ENCODE data around the gene MGAT5.

- TF ChIP-seq CTCF (IDR thresholded peaks at IDR 0.05; ENCODE audit: low read depth, low read length) (no peak), POLR2A (IDR thresholded peaks at IDR 0.05; ENCODE audit: extremely low read depth, insufficient read length) (no peak), MAX (IDR thresholded peaks at IDR 0.05; ENCODE audit: low read depth, low read length) (no peak), MYC (IDR thresholded peaks at IDR 0.05; ENCODE audit: low read depth, low read length) (no peak)
Observed at GRCh38 chr2:134275058-134275862, 21.4 kb downstream of the MGAT5 start.

Data from NB4 (cell line).